Measurements from ENCODE around the gene YJEFN3.

Gene YJEFN3

DNA sequence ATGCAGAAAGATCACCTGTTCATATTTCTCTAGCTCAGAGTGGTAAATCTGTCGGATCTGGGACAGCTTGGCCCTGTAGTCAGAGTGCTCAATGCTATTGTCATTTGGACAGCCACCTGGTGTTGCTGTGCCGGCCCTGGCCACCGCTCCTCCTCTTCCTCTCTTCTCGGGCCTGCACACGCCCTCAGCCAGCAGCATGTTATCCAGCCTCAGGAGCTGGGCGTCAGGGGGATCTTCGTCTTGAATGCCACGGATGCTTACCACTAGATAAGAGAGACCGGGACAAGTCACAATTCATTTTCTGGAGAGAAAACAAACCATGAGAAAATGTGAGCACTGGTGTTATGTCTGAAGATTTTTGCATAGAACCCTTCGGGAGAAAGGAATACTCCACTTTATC lies 41.9 kb downstream of the YJEFN3 start:
- in situ Hi-C loops (cut with MboI; ENCODE audit: low sequenced_read_pairs): no loop called here

DNA sequence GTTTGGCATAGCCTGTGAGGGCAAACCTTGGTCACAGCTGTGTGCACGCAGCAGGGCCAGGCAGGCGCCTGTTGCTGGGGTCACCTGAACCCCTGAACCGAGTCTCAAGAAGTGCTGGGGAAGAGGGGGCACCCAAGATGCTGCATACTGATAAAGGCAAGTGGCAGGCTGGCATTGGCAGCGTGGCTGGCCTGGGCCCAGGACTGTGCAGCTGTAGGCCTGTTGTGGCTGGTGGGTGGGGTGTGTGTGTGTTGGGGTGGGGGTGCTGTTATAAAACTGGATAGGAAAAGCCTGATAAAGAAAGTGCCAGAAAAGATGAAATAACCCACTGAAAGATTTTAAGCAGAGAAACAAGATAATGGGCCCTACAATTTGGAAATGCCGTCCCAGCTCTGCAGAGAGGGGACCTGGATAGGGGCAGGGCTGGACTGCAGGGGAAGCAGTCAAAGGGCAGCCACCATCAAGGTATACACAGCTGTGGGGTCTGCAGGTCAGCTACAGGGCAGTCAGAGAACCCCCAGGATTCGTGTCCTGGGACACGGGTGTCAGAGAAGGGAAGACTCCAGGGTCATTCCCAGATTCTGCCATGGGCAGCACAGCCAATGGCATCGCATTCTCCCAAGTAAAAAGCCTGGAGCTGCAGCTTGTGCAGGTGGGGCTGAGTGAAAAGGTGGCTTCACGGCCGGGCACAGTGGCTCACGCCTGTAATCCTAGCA lies 42.5 kb downstream of the YJEFN3 start:
- in situ Hi-C loops (cut with MboI; ENCODE audit: low sequenced_read_pairs): no loop called here

DNA sequence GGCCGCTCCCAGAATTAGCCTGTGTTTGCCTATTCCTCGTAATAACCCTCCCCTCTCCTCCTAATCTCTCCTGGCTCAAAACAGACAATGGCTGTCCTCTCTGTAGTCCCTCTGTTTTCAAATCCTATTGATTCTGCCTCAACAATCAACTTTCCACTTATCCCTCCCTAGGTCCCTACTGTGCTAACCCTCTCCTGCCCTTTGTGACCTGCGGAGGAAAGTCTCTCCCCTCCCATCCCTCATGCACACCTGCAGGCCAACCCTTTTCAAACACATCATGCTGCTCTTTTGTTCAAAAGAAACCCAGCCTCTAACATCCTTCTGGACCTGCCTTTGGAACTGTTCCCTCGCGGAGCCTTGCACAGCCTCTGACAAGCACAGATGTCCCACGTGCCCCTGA lies 46.7 kb downstream of the YJEFN3 start:
- in situ Hi-C loops (cut with MboI; ENCODE audit: low sequenced_read_pairs): no loop called here

DNA sequence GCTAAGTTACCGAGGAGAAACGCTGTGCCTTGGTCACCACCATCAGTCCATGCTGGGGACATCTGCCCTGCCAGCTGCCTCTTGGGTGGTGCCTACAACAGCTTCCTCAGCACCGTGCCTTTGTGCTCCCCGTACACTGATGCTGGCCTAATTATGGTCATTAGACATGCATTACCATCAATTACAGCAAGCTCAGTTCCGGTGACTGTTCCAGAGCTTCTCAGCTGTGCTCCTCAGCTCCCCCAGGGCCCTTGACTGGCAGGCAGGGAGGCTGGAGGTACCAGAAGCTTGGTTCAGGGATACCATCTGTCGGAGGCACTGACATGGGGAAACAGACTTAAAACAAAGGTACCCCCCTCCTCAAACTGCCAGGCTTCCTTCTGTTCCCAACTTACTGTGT lies 49.5 kb downstream of the YJEFN3 start:
- in situ Hi-C loops (cut with MboI; ENCODE audit: low sequenced_read_pairs): no loop called here

DNA sequence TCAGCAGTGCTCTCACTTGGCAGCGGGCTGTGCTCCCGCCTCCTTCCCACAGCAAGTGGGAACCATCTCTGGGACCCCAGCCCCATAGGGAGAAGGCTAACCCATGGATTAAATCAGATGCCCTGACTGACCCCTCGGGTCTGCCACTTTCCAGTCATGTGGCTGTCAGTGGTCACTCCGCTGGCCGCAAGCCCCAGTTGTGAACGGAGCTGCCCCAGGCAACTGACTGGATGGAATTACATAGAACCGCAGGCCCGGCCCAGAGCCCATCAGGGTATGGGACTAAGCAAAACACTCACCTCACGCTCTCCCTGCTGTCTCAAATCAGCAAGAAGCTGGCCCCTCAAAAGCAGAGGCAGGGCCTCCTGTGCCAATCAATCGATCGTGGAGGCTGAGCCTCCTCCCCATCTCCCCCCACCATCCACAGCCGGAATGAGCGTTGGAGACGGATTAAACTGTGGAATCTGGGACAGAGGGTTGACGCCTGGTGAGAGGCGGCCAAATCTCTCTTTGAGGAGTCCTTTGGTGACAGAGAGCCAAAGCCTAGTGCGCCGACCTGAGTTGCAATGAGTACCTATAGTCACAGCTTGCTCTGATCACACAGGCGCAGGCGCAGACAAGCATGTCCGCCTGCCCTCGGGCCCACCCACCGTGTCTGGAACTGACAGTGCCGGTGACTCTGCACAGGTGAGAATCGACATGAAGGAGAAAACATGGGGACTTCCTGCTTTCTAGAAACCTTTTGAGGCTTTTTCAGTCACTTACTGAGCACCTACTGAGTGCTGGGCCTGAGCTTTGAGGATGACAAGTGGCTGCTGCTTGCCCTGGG lies 51.0 kb downstream of the YJEFN3 start:
- in situ Hi-C loops (cut with MboI; ENCODE audit: low sequenced_read_pairs): no loop called here

DNA sequence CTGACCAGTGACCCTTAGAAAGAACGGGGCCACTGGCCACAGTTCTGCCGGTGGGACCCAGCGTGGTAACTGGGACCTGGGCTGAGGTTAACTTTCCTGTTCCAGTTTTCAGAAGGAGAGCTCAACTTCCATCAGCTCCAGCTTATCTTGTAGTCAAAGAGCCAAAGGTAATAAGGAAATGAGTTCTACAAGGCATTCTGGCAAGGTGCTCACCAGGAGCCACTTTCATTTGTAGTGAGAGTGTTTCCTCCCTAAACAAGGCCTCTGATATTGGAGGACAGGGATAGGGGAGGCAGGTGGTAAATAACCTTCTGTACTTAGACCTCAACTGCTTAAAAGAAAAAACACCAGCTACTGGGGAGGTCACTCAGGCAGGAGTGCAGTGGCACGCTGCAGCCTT lies 51.7 kb downstream of the YJEFN3 start:
- in situ Hi-C loops (cut with MboI; ENCODE audit: low sequenced_read_pairs): no loop called here

DNA sequence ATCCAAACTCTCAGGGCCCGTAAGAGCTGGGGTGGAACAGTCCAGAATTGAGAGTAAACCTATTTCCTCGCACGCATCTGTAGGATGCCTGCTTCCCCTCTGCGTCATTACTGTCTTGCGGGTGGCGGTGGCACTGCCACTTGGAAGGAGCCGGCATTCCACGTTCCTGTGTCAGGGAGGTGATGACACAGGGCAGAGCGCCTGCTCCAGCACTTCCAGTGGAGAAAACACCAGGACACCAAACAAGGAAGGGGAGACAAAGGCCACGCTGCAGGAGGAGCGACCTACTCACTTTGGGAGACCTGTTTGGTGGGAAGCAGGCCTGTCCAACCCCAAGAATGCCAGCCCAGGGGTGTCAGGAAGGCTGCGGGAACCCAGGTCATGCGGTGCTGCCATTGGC lies 52.7 kb downstream of the YJEFN3 start:
- in situ Hi-C loops (cut with MboI; ENCODE audit: low sequenced_read_pairs): no loop called here

DNA sequence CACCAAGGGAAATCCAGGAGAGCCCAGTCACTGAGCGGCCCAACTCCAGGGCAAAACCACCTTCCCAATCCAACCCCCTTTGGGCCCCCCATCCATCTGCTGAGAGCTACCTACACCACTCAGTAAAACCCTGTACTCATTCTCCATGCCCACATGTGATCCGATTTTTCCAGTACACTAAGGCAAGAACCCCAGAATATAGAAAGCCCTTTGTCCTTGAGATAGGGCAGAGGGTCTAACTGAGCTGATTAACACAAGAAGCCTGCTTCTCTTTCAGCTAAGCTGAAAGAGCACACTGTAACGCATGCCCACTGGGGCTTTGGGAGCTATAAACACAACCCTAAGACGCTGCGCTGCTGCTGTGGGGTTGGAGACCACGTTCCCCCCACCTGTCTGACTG lies 53.8 kb downstream of the YJEFN3 start:
- in situ Hi-C loops (cut with MboI; ENCODE audit: low sequenced_read_pairs): no loop called here

DNA sequence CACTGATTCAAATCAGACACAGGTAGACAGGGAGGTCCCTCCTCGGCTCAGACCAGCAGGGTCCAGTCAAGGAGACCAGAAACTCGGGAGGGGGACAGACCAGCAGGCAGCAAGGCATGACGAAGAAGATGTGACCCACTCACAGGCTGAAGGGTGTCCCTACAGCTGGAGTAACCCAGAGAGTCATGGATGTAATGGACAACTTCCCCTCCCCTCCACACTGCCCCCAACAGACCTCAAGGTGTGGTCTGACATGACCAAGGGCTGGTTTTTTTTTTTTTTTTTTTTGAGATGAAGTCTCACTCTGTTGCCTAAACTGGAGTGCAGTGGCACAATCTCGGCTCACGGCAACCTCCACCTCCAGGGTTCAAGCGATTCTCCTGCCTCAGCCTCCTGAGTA lies 55.6 kb downstream of the YJEFN3 start:
- in situ Hi-C loops (cut with MboI; ENCODE audit: low sequenced_read_pairs): no loop called here
